GM12892 (cell line): ENCODE data around the gene RPP25L.

ENCODE experiments used
- POLR2A ChIP-seq: IDR thresholded peaks from 2 replicates; pipeline ENCODE4 v1.6.1; 2011; ENCODE audit warnings: low read depth, low read length, control low read depth
- TAF1 ChIP-seq: IDR thresholded peaks from 2 replicates; pipeline ENCODE4 v1.6.1; 2011; ENCODE audit warnings: low read depth, mild to moderate bottlenecking, control low read depth, low read length, borderline replicate concordance

DNA sequence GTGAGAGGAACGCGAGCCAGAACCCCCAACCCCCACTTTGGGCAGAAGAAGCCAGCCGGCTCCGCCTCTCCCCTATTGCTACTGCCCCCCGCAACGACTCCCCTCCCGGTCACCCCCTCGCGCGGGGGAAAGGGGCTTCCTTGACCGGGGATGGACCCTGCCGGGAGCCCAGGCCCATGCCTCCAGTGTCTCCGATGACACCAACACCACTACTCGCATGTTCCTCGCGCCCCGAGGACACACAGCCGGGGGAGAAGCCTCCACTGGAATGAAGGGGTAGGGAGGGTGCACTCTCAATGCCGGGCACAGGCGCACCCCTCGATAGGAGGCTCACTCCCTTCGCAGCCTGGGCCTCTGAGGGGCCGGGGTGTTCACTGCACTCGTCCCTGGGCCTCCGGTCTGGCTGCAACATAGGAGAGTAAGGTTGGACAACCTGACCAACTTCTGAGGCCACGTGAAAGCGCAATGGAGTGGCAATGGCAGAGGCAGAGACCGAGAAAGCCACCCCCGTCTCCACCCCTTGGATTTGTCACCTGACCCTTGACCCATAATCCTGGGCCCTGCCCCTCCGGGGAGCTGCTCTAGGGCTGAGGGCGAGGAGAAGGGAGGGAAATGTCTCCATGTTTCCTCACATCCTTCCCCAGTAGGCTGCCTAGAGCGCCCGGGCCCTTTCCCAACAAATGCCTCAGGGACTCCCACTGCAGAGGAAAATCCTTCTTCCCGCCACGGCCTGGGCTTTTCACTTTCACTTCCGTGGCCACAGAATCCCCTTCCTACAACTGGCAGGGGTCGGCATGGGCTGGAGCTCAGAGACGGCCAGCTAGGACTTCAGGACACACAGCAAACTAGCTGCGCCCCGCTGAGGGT, 21.3 kb downstream of the RPP25L start:
- TF ChIP-seq POLR2A, result no peak
- TF ChIP-seq TAF1, result no peak
